Measurements from ENCODE around the gene IDI1.

GRCh38 chr10:1061930-1062774 lies 13.2 kb upstream of the IDI1 start:
- no peak for TF ChIP-seq TAF1 (IDR thresholded peaks at IDR 0.05; ENCODE audit: borderline replicate concordance, low read depth, low read length)
- no peak for TF ChIP-seq POLR2AphosphoS5 (IDR thresholded peaks at IDR 0.05; ENCODE audit: low read depth, low read length)
